HG03097 (cell line): Measurements from ENCODE around the gene CCL4.

Experiments
- ATAC-seq: cut with Tn5 transposase; IDR thresholded peaks from one replicate; pipeline ENCODE4 v1.9.1; 2021; ENCODE audit not compliant: unreplicated experiment, low FRiP score

Gene CCL4

GRCh38 chr17:36142235-36142634, 38.6 kb downstream of the CCL4 start:
- ATAC-seq: no peak

- no peak for ATAC-seq
Measured at GRCh38 chr17:36142806-36143205, 39.2 kb downstream of the CCL4 start.

GRCh38 chr17:36144014-36144413, 40.4 kb downstream of the CCL4 start:
- no peak for ATAC-seq

- ATAC-seq: no peak
Measured at GRCh38 chr17:36144981-36145729, 41.5 kb downstream of the CCL4 start.

GRCh38 chr17:36147601-36148000, 44.0 kb downstream of the CCL4 start:
- no peak for ATAC-seq

- ATAC-seq: no peak
Measured at GRCh38 chr17:36148559-36149295, 45.1 kb downstream of the CCL4 start.

GRCh38 chr17:36149296-36149820, 45.7 kb downstream of the CCL4 start:
- ATAC-seq: no peak

GRCh38 chr17:36151891-36152638, 48.4 kb downstream of the CCL4 start:
- no peak for ATAC-seq

- no peak for ATAC-seq
Measured at GRCh38 chr17:36152639-36153120, 49.1 kb downstream of the CCL4 start.

- ATAC-seq: no peak
Measured at GRCh38 chr17:36153895-36154610, 50.4 kb downstream of the CCL4 start.
